CD8-positive, alpha-beta memory T cell (primary cell): ENCODE measurements around the gene AAGAB. TPM values are rescaled to one million over a fixed set of nuclear protein-coding genes. Genes with fewer than 3 reads are reported as not detected.
A peak's percentile ranks its signal among the peaks of the same experiment; 100 is the strongest.

Experiments
- CTCF ChIA-PET: fragments of 350-600 bp; sonication (Branson Sonifier 250); formaldehyde crosslinking; loops from one replicate; lab custom pipeline; 2021; ENCODE audit warnings: antibody characterized with exemption; lab: Charles Lee
- POLR2A ChIA-PET: fragments of 350-600 bp; sonication (Branson Sonifier 250); formaldehyde crosslinking; loops from one replicate; lab custom pipeline; 2021; ENCODE audit warnings: antibody characterized with exemption; lab: Charles Lee
- DNase-seq, 5 donors: peaks; one replicate each; pipeline versions ENCODE4 v3.0.0 to v3.0.0-alpha.2; 2020 to 2022; ENCODE audit warnings: mixed read lengths in 1 of 5
- H3K27ac ChIP-seq: one replicate; pipeline ENCODE4 v1.7.0; 2013; ENCODE audit warnings: low read depth, mild to moderate bottlenecking, low read length, moderate library complexity
- H3K27me3 ChIP-seq: 2 replicates; pipeline ENCODE4 v1.7.0; 2013; ENCODE audit warnings: low read length, mild to moderate bottlenecking; ENCODE audit not compliant: insufficient read depth, poor library complexity, severe bottlenecking
- H3K36me3 ChIP-seq: 2 replicates; pipeline ENCODE4 v1.7.0; 2013; ENCODE audit warnings: mild to moderate bottlenecking, low read length, moderate library complexity; ENCODE audit not compliant: insufficient read depth
- H3K4me1 ChIP-seq: 2 replicates; pipeline ENCODE4 v1.7.0; 2013; ENCODE audit warnings: mild to moderate bottlenecking, low read length, moderate library complexity; ENCODE audit not compliant: insufficient read depth
- H3K4me3 ChIP-seq: 2 replicates; pipeline ENCODE4 v1.7.0; 2013; ENCODE audit warnings: mild to moderate bottlenecking, low read length
- H3K9me3 ChIP-seq: 2 replicates; pipeline ENCODE4 v1.7.0; 2013; ENCODE audit warnings: mild to moderate bottlenecking, low read length
- H3K27ac Mint-ChIP-seq, 8 donors: one replicate each; pipeline ENCODE4 v1.8.0; 2020 to 2021; ENCODE audit warnings: mixed read lengths in 8 of 8, mild to moderate bottlenecking in 6 of 8, inconsistent platforms in 3 of 8, moderate library complexity in 3 of 8
- H3K27me3 Mint-ChIP-seq, 2 donors: one replicate each; pipeline ENCODE4 v1.8.0; 2020 to 2021; ENCODE audit warnings: mixed read lengths in 2 of 2, mild to moderate bottlenecking in 1 of 2, moderate library complexity in 1 of 2
- H3K36me3 Mint-ChIP-seq, 3 donors: one replicate each; pipeline ENCODE4 v1.8.0; 2020 to 2021; ENCODE audit warnings: mixed read lengths in 3 of 3, inconsistent platforms in 1 of 3, mild to moderate bottlenecking in 1 of 3
- H3K4me1 Mint-ChIP-seq, 3 donors: one replicate each; pipeline ENCODE4 v1.8.0; 2020 to 2021; ENCODE audit warnings: mixed read lengths in 3 of 3, inconsistent platforms in 1 of 3, mild to moderate bottlenecking in 1 of 3
- H3K4me3 Mint-ChIP-seq, 7 donors: one replicate each; pipeline ENCODE4 v1.8.0; 2020 to 2021; ENCODE audit warnings: mixed read lengths in 7 of 7, mild to moderate bottlenecking in 6 of 7, moderate library complexity in 4 of 7, inconsistent platforms in 2 of 7
- H3K9me3 Mint-ChIP-seq, 5 donors: one replicate each; pipeline ENCODE4 v1.8.0; 2020 to 2022; ENCODE audit warnings: mixed read lengths in 5 of 5, mild to moderate bottlenecking in 3 of 5, moderate library complexity in 2 of 5, inconsistent platforms in 1 of 5
- polyA plus RNA-seq: library from polyadenylated mRNA; unstranded; fragments of 300-500 nt; fragmentation: Illumina TruSeq; gene quantifications from one replicate; pipeline ENCODE4 v1.2.3, GENCODE V29; 2021
- total RNA-seq, 2 experiments: library from RNA; stranded (reverse); gene quantifications; one replicate each; pipeline ENCODE4 v1.2.3, GENCODE V29; 2021

AAGAB gene
- total and polyA plus RNA-seq, 3 experiments from 2014 or later = 53.9 to 76.1 (median 66.6) TPM

- H3K27me3 ChIP-seq = no peaks in the 10 kb centered on the region
- CTCF ChIA-PET = no interaction called here
- no peak overlapping the region for H3K4me3 Mint-ChIP-seq
- no peaks in the 10 kb centered on the region for H3K9me3 ChIP-seq
- H3K27ac ChIP-seq = no peak overlapping the region
- H3K4me3 ChIP-seq = no peak overlapping the region
- H3K36me3 Mint-ChIP-seq = peaks cover 8 to 58% (median 16%) of the 10 kb centered on the region in 3 donors
- H3K27me3 Mint-ChIP-seq = no peaks in the 10 kb centered on the region
- POLR2A ChIA-PET = no interaction called here
- H3K4me1 Mint-ChIP-seq = peaks cover 40 to 55% (median 45%) of the 10 kb centered on the region in 3 donors
- no peak for DNase-seq
- H3K9me3 Mint-ChIP-seq = no peaks in the 10 kb centered on the region
- H3K4me1 ChIP-seq = peaks cover 5% of the 10 kb centered on the region
- H3K27ac Mint-ChIP-seq = peak overlapping the region in 4 of 8 donors; percentile 68 to 74 (median 70)
- H3K36me3 ChIP-seq = peaks cover 30% of the 10 kb centered on the region
Observed at GRCh38 chr15:67163180-67163579, 91.3 kb downstream of the AAGAB start.

GRCh38 chr15:67161881-67162280 lies 92.6 kb downstream of the AAGAB start:
- H3K36me3 Mint-ChIP-seq = peaks cover 3 to 57% (median 12%) of the 10 kb centered on the region in 3 donors
- H3K4me1 Mint-ChIP-seq = peaks cover 49 to 63% (median 58%) of the 10 kb centered on the region in 3 donors
- no peak overlapping the region for H3K27ac ChIP-seq
- DNase-seq = no peak
- H3K9me3 ChIP-seq = no peaks in the 10 kb centered on the region
- H3K4me1 ChIP-seq = peaks cover 16% of the 10 kb centered on the region
- CTCF ChIA-PET = no interaction called here
- peak overlapping the region in 5 of 8 donors; percentile 1 to 83 (median 43) for H3K27ac Mint-ChIP-seq
- no peak overlapping the region for H3K4me3 ChIP-seq
- H3K4me3 Mint-ChIP-seq = no peak overlapping the region
- H3K36me3 ChIP-seq = peaks cover 18% of the 10 kb centered on the region
- POLR2A ChIA-PET = no interaction called here
- no peaks in the 10 kb centered on the region for H3K27me3 Mint-ChIP-seq
- no peaks in the 10 kb centered on the region for H3K27me3 ChIP-seq
- H3K9me3 Mint-ChIP-seq = no peaks in the 10 kb centered on the region

- H3K36me3 Mint-ChIP-seq = peaks cover 0 to 53% (median 12%) of the 10 kb centered on the region in 3 donors
- Histone ChIP-seq H3K27me3 (no peaks in the 10 kb centered on the region), H3K36me3 (peaks cover 15% of the 10 kb centered on the region), H3K4me1 (peaks cover 16% of the 10 kb centered on the region), H3K9me3 (no peaks in the 10 kb centered on the region), H3K27ac (no peak overlapping the region), H3K4me3 (no peak overlapping the region)
- no peak overlapping the region for H3K4me3 Mint-ChIP-seq
- ChIA-PET POLR2A (no interaction called here), CTCF (no interaction called here)
- H3K9me3 Mint-ChIP-seq = no peaks in the 10 kb centered on the region
- peaks cover 49 to 67% (median 62%) of the 10 kb centered on the region in 3 donors for H3K4me1 Mint-ChIP-seq
- no peak for DNase-seq
- H3K27ac Mint-ChIP-seq = peak overlapping the region in 5 of 8 donors; percentile 1 to 62 (median 41)
- no peaks in the 10 kb centered on the region for H3K27me3 Mint-ChIP-seq
Observed at GRCh38 chr15:67161412-67161811, 93.0 kb downstream of the AAGAB start.

GRCh38 chr15:67158367-67158766 lies 96.1 kb downstream of the AAGAB start:
- no peaks in the 10 kb centered on the region for H3K27me3 Mint-ChIP-seq
- Histone ChIP-seq H3K27ac (no peak overlapping the region), H3K4me3 (no peak overlapping the region), H3K27me3 (no peaks in the 10 kb centered on the region), H3K4me1 (peaks cover 16% of the 10 kb centered on the region), H3K9me3 (no peaks in the 10 kb centered on the region), H3K36me3 (no peaks in the 10 kb centered on the region)
- ChIA-PET POLR2A (no interaction called here), CTCF (no interaction called here)
- peaks cover 59 to 88% (median 77%) of the 10 kb centered on the region in 3 donors for H3K4me1 Mint-ChIP-seq
- peaks cover 6 to 51% (median 12%) of the 10 kb centered on the region in 3 donors for H3K36me3 Mint-ChIP-seq
- DNase-seq = no peak
- H3K9me3 Mint-ChIP-seq = no peaks in the 10 kb centered on the region
- peak overlapping the region in 7 of 8 donors; percentile 19 to 81 (median 71) for H3K27ac Mint-ChIP-seq
- no peak overlapping the region for H3K4me3 Mint-ChIP-seq

GRCh38 chr15:67157521-67158252 lies 96.8 kb downstream of the AAGAB start:
- Histone ChIP-seq H3K9me3 (no peaks in the 10 kb centered on the region), H3K27me3 (no peaks in the 10 kb centered on the region), H3K4me1 (peaks cover 16% of the 10 kb centered on the region), H3K27ac (no peak overlapping the region), H3K4me3 (no peak overlapping the region), H3K36me3 (no peaks in the 10 kb centered on the region)
- Mint-ChIP-seq H3K9me3 (no peaks in the 10 kb centered on the region), H3K4me1 (peaks cover 57 to 88% (median 73%) of the 10 kb centered on the region in 3 donors), H3K36me3 (peaks cover 6 to 49% (median 12%) of the 10 kb centered on the region in 3 donors), H3K27ac (peak overlapping the region; percentile 30 to 81 (median 54)), H3K4me3 (peak overlapping the region in 2 of 7 donors; percentile 16 to 39), H3K27me3 (no peaks in the 10 kb centered on the region)
- DNase-seq = no peak
- POLR2A ChIA-PET = no interaction called here
- CTCF ChIA-PET = no interaction called here

- peaks cover 6 to 51% (median 12%) of the 10 kb centered on the region in 3 donors for H3K36me3 Mint-ChIP-seq
Observed at GRCh38 chr15:67156834-67157233, 97.6 kb downstream of the AAGAB start.

GRCh38 chr15:67156426-67156825 lies 98.0 kb downstream of the AAGAB start:
- Mint-ChIP-seq H3K27ac (peak overlapping the region in 4 of 8 donors; percentile 27 to 91 (median 42)), H3K27me3 (no peaks in the 10 kb centered on the region), H3K4me1 (peaks cover 56 to 87% (median 74%) of the 10 kb centered on the region in 3 donors), H3K4me3 (peak overlapping the region in 1 of 7 donors; percentile 3), H3K36me3 (peaks cover 6 to 51% (median 12%) of the 10 kb centered on the region in 3 donors), H3K9me3 (no peaks in the 10 kb centered on the region)
- Histone ChIP-seq H3K27me3 (no peaks in the 10 kb centered on the region), H3K9me3 (no peaks in the 10 kb centered on the region), H3K36me3 (no peaks in the 10 kb centered on the region), H3K4me1 (peaks cover 11% of the 10 kb centered on the region), H3K27ac (no peak overlapping the region), H3K4me3 (no peak overlapping the region)
- no peak for DNase-seq
- CTCF ChIA-PET = no interaction called here
- POLR2A ChIA-PET = no interaction called here

More at GRCh38 chr15:67156834-67157233, 97.6 kb downstream of the AAGAB start:
- Histone ChIP-seq H3K27ac (no peak overlapping the region), H3K27me3 (no peaks in the 10 kb centered on the region), H3K36me3 (no peaks in the 10 kb centered on the region), H3K4me1 (peaks cover 14% of the 10 kb centered on the region), H3K4me3 (no peak overlapping the region), H3K9me3 (no peaks in the 10 kb centered on the region)
- Mint-ChIP-seq H3K9me3 (no peaks in the 10 kb centered on the region), H3K27me3 (no peaks in the 10 kb centered on the region), H3K4me1 (peaks cover 57 to 88% (median 73%) of the 10 kb centered on the region in 3 donors), H3K4me3 (peak overlapping the region in 1 of 7 donors; percentile 16), H3K27ac (peak overlapping the region in 6 of 8 donors; percentile 3 to 83 (median 46))
- no peak for DNase-seq
- CTCF ChIA-PET = no interaction called here
- POLR2A ChIA-PET = no interaction called here

- Mint-ChIP-seq H3K27me3 (no peaks in the 10 kb centered on the region), H3K4me1 (peaks cover 60 to 87% (median 74%) of the 10 kb centered on the region in 3 donors)
- CTCF ChIA-PET = interaction anchor here (1.3 kb wide), 1 partner anchor 12 kb away, joined by 3 read pairs; no protein-coding TSS in a partner anchor
Observed at GRCh38 chr15:67154249-67154648, 100.2 kb downstream of the AAGAB start.

More at GRCh38 chr15:67154249-67154648, 100.2 kb downstream of the AAGAB start:
- POLR2A ChIA-PET = interaction anchor here (0.7 kb wide), 1 partner anchor 17 kb away, joined by 3 read pairs; no protein-coding TSS in a partner anchor
- no peak overlapping the region for H3K4me3 ChIP-seq
- H3K27me3 ChIP-seq = no peaks in the 10 kb centered on the region
- Mint-ChIP-seq H3K9me3 (no peaks in the 10 kb centered on the region), H3K4me3 (no peak overlapping the region), H3K36me3 (peaks cover 6 to 47% (median 13%) of the 10 kb centered on the region in 3 donors), H3K27ac (peak overlapping the region in 6 of 8 donors; percentile 7 to 72 (median 44))
- H3K36me3 ChIP-seq = no peaks in the 10 kb centered on the region
- H3K27ac ChIP-seq = no peak overlapping the region
- DNase-seq = no peak
- peaks cover 24% of the 10 kb centered on the region for H3K4me1 ChIP-seq
- H3K9me3 ChIP-seq = no peaks in the 10 kb centered on the region
